H54 (cell line): ENCODE results near the gene TPSG1.

Source experiments
- DNase-seq: peaks from one replicate; pipeline ENCODE4 v3.0.0; 2011; ENCODE audit warnings: low spot score, mixed read lengths; ENCODE audit not compliant: insufficient read length
- FAIRE-seq: peaks from 3 replicates; lab custom pipeline; 2011; peaks lifted over from hg19 to GRCh38; lab: Jason Lieb, UNC
- POLR2A ChIP-seq: IDR thresholded peaks from 2 replicates; pipeline ENCODE4 v1.6.1; 2011; ENCODE audit warnings: low read depth, mild to moderate bottlenecking, low read length

Gene TPSG1

DNA sequence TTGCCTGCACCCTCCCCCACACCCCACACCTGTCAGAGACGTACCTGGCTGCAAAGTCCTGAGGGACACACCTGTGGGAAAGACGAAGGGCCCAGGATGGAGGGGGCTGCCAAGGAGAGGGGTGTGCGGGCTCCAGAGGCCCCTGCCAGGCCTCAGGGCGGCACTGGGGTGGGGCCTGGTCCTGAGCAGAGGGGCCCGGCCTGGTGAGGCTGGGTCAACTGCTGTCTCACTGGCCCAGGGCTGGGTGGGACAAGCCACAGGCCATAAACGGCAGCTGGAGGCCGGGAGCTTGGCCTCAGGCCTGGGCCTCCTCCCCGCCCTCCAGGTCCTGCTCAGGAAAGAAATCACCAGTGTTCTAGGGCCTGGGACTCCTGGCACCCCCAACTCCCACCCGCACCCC is 510 bp downstream of the TPSG1 start:
- no peak for TF ChIP-seq POLR2A
- FAIRE-seq (no peak), DNase-seq (no peak)

DNA sequence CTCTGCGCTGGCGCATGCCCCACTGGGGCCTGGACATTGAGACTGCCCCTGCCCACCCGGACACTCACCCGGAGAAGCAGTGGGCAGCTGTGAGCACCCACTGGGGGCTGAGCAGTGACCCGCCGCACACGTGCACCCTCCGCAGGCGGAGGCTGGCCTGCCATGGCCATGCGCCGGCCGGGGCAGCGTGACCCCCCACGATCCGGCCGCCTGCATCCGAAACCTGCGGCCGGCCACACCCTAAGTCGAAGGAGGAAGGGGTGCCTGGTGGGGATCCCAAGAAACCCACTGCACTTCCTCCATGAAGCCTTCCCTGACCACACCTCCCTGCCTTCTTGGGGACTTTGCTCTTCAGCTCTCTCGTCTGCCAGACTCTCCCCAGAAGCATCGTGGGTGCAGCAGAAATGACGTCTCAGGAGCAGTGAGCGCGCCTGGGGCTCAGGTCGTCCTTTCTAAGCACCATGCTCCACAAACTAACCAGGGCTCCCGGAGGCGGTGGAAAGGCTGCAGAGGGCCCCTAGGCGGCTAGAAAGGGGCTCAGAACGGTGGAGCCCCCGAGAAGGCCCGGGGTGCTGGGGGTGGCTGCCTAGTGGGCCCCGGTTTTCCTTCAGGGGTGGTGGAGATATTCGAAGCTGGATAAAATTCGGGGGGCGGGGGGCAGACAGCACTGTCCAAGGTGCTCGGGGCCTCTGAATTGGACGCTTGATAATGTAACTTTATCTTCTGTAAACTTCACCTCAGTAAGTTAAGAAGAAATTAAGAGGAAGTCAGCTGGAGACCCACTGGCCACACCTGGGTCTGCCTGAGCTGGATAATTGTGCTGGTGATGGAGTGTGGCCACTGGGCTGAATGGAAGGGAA is 1.5 kb downstream of the TPSG1 start:
- DNase-seq (no peak), FAIRE-seq (no peak)
- TF ChIP-seq POLR2A, result no peak

DNA sequence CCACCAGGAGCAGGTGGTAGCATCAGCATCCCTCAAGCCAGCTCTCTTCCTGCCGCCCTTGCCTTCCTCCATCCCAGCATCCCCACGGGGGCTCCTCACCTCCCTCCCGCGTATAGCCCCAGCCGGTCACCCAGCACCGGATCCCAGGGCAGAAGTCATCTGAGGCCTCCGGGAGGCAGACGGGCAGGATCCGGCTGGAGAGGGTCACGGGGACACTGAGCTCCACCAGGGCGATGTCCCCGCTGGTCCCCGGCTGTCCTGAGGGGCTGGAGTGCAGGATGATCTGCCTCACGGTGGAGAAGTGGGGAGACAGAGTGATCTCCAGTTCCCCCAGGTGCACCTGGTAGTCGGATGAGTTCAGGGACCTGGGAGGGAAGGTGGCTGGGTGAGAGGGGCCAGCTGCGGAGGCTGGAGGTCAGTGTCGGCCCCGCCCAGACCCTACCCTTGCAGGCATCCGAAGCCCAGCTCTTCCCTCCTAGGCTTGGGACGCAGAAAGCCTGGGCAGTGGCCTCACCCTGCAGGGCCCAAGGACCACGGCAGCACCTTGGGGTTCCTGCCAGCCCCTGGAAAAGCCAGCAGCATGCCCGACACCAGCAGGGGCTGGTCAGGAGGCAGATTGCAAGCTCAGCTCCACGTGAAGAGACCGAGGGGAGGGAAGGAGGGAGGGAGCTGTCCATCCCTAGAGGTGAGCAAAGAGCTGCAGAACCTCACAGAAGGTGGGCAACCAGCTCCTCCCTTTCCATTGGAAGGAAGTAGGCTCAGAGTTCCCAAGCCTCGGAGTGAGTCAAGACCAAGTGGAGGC is 2.3 kb downstream of the TPSG1 start:
- DNase-seq (no peak), FAIRE-seq (no peak)
- no peak for TF ChIP-seq POLR2A

GRCh38 chr16:1221628-1222552 is 3.2 kb downstream of the TPSG1 start:
- no peak for TF ChIP-seq POLR2A
- FAIRE-seq, result no peak
- DNase-seq, result no peak

DNA sequence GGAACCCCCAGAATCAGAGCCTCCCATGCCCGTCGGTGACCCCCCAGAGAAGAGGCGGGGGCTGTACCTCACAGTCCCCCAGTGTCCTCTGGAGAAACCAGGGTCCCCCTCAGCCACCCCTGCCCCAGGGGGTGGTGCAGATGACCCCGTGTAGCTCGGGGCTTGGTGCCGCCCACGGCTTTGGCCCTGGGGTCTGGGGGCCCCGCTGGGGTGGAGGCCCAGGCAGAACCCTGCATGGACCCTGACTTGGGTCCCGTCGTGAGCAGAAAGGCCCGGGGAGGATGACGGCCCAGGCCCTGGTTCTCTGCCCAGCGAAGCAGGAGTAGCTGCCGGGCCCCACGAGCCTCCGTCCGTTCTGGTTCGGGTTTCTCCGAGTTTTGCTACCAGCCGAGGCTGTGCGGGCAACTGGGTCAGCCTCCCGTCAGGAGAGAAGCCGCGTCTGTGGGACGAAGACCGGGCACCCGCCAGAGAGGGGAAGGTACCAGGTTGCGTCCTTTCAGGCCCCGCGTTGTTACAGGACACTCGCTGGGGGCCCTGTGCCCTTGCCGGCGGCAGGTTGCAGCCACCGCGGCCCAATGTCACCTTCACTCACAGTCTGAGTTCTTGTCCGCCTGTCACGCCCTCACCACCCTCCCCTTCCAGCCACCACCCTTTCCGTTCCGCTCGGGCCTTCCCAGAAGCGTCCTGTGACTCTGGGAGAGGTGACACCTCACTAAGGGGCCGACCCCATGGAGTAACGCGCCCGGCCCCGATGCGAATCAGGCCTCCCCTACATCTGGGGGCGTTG is 4.0 kb downstream of the TPSG1 start:
- DNase-seq, result no peak
- FAIRE-seq, result no peak
- TF ChIP-seq POLR2A, result no peak

- TF ChIP-seq POLR2A, result no peak
- DNase-seq, result no peak
- FAIRE-seq, result no peak
These were observed 4.9 kb downstream of the TPSG1 start for GRCh38 chr16:1220098-1220728.

- DNase-seq (no peak), FAIRE-seq (no peak)
These were observed 6.0 kb downstream of the TPSG1 start for GRCh38 chr16:1218930-1219611.

DNA sequence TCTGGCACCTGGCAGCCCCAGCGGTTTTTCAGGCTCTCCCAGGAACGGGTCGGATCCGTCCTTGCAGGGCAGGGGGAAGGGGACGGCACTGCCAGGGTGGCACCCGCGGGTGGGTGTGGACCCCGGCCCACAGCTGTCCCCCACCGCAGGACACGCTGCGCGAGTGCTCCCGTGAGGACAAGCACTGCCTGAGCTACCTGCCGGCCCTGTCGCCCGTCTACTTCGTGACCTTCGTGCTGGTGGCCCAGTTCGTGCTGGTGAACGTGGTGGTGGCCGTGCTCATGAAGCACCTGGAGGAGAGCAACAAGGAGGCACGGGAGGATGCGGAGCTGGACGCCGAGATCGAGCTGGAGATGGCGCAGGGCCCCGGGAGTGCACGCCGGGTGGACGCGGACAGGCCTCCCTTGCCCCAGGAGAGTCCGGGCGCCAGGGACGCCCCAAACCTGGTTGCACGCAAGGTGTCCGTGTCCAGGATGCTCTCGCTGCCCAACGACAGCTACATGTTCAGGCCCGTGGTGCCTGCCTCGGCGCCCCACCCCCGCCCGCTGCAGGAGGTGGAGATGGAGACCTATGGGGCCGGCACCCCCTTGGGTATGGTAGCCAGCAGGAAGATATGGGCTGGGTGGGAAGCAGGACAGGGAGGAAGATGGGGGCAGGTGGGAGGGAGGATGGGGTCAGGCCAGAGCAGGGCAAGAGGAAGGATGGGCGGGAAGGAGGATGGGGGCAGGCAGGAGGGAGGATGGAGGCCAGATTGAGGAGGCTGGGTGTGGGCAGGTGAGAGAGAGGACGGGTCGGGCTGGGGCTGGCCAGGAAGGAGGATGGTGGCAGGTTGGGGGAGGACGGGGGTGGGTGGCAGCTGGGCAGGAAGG is 6.8 kb downstream of the TPSG1 start:
- no peak for TF ChIP-seq POLR2A
- DNase-seq, result no peak
- FAIRE-seq, result no peak

More at GRCh38 chr16:1218930-1219611, 6.0 kb downstream of the TPSG1 start:
- no peak for TF ChIP-seq POLR2A

- TF ChIP-seq POLR2A, result no peak
- DNase-seq, result no peak
- FAIRE-seq, result no peak
These were observed 7.5 kb downstream of the TPSG1 start for GRCh38 chr16:1217526-1217925.

DNA sequence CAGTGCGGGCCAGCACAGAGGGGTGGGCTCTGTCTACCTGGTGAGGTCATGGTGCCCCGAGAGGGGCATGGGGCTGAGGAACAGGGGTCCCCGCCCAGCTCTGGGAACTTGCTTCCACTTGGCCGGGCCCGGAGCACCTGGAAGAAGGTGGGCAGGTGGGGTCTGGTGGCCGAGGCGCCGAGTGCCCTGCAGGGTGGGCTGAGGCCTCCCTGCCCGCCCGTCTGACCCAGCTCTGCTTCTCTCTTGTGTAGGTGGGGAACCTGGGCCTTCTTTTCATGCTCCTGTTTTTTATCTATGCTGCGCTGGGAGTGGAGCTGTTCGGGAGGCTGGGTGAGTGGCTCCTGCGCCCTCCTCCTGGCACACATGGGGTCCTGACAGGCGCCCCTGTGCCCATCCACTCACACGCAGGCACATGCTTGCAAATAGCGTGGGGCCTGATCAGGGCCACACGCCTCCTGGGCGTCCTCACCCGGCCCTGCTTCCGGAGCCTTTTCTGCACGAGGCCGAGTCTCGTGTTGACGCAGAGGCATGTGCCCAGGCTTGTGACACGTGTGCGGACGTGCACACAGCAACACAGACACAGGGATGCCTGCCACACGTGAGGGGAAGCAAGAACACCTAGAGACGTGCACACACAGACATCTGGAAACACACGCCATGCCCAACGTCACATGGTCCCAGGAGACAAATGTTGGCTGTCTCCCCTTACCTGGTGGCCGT is 8.2 kb downstream of the TPSG1 start:
- no peak for FAIRE-seq
- DNase-seq, result no peak
- TF ChIP-seq POLR2A, result no peak
